ENCODE results near the gene GPANK1.
A peak's percentile ranks its signal among the peaks of the same experiment; 100 is the strongest.

Gene GPANK1

DNA sequence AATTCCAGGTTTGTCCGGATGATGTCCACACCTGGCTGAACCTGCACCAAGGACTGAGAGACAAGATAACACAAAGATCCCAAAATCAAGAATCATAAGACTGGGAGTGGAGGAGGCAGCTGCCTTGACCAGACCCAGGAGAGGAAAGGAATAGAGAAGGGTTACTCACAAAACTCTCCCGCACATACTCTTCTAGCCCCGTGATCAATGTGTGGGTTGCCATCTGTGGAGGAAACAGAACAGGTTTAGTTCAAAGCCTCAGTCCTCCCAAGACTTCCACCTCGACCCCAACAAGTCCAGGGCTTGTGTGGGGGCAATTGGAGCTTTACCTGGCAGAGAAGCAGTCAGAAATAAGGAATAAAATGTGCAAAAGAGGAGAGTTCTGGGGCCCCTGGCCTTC, 23.4 kb downstream of the GPANK1 start (continued):
- TF ChIP-seq ZNF76 (tag by site-specific recombination; IDR thresholded peaks at IDR 0.05; ENCODE audit: borderline replicate concordance, low read depth) (no peak), ZNF211 (tag by site-specific recombination; IDR thresholded peaks at IDR 0.05; ENCODE audit: low read depth) (no peak), ZNF791 (tag by site-specific recombination; IDR thresholded peaks at IDR 0.05) (no peak), ZFP69B (tag by site-specific recombination; IDR thresholded peaks at IDR 0.05) (no peak)
- TF ChIP-seq, protein P1, sequence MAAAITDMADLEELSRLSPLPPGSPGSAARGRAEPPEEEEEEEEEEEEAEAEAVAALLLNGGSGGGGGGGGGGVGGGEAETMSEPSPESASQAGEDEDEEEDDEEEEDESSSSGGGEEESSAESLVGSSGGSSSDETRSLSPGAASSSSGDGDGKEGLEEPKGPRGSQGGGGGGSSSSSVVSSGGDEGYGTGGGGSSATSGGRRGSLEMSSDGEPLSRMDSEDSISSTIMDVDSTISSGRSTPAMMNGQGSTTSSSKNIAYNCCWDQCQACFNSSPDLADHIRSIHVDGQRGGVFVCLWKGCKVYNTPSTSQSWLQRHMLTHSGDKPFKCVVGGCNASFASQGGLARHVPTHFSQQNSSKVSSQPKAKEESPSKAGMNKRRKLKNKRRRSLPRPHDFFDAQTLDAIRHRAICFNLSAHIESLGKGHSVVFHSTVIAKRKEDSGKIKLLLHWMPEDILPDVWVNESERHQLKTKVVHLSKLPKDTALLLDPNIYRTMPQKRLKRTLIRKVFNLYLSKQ (tag by site-specific recombination; IDR thresholded peaks at IDR 0.05; ENCODE audit: borderline replicate concordance) = no peak
- TF ChIP-seq, protein P2, sequence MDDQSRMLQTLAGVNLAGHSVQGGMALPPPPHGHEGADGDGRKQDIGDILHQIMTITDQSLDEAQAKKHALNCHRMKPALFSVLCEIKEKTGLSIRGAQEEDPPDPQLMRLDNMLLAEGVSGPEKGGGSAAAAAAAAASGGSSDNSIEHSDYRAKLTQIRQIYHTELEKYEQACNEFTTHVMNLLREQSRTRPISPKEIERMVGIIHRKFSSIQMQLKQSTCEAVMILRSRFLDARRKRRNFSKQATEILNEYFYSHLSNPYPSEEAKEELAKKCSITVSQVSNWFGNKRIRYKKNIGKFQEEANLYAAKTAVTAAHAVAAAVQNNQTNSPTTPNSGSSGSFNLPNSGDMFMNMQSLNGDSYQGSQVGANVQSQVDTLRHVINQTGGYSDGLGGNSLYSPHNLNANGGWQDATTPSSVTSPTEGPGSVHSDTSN (CRISPR knock-in tag; IDR thresholded peaks at IDR 0.05) = no peak
- TF ChIP-seq, protein P3, sequence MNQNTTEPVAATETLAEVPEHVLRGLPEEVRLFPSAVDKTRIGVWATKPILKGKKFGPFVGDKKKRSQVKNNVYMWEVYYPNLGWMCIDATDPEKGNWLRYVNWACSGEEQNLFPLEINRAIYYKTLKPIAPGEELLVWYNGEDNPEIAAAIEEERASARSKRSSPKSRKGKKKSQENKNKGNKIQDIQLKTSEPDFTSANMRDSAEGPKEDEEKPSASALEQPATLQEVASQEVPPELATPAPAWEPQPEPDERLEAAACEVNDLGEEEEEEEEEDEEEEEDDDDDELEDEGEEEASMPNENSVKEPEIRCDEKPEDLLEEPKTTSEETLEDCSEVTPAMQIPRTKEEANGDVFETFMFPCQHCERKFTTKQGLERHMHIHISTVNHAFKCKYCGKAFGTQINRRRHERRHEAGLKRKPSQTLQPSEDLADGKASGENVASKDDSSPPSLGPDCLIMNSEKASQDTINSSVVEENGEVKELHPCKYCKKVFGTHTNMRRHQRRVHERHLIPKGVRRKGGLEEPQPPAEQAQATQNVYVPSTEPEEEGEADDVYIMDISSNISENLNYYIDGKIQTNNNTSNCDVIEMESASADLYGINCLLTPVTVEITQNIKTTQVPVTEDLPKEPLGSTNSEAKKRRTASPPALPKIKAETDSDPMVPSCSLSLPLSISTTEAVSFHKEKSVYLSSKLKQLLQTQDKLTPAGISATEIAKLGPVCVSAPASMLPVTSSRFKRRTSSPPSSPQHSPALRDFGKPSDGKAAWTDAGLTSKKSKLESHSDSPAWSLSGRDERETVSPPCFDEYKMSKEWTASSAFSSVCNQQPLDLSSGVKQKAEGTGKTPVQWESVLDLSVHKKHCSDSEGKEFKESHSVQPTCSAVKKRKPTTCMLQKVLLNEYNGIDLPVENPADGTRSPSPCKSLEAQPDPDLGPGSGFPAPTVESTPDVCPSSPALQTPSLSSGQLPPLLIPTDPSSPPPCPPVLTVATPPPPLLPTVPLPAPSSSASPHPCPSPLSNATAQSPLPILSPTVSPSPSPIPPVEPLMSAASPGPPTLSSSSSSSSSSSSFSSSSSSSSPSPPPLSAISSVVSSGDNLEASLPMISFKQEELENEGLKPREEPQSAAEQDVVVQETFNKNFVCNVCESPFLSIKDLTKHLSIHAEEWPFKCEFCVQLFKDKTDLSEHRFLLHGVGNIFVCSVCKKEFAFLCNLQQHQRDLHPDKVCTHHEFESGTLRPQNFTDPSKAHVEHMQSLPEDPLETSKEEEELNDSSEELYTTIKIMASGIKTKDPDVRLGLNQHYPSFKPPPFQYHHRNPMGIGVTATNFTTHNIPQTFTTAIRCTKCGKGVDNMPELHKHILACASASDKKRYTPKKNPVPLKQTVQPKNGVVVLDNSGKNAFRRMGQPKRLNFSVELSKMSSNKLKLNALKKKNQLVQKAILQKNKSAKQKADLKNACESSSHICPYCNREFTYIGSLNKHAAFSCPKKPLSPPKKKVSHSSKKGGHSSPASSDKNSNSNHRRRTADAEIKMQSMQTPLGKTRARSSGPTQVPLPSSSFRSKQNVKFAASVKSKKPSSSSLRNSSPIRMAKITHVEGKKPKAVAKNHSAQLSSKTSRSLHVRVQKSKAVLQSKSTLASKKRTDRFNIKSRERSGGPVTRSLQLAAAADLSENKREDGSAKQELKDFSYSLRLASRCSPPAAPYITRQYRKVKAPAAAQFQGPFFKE (tag by site-specific recombination; IDR thresholded peaks at IDR 0.05; ENCODE audit: borderline replicate concordance) = no peak

DNA sequence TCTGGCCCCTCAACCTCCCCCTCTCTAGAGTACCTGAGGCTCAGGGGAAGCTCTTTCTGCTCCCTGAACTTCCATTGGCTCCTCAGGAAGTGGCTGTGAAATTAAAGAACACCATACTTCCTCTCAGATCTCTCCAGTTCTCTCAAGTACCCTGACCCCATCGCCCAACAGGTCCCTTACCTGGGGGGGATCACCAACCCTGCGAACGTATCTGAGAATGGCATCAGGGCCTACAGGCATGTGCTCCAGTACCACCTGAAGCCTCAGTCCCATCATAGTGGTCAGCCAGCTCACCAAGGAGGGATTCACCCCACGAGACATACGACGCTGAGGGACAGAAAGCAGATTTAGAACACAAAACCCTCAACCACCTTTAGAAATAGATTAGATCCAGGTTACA, 24.2 kb downstream of the GPANK1 start:
- TF ChIP-seq SP7 (tag by site-specific recombination; IDR thresholded peaks at IDR 0.05) = no peak
- H3K27ac ChIP-seq (ENCODE audit: extremely low read depth, low read depth, low read length) = no peak overlapping the region
- ChIA-PET CTCF (no interaction called here), POLR2A (interaction anchor here (2.9 to 11.0 kb wide), 3 partner anchors 11 to 17 kb away, joined by 11 to 123 read pairs (median 76); partner anchors contain the start of gene BAG6)
- H3K4me3 ChIP-seq (ENCODE audit: low read depth, low read length) = no peak overlapping the region
- no peaks in the 10 kb centered on the region for H3K4me1 ChIP-seq (ENCODE audit: control insufficient read depth, insufficient read depth, low read length)
- H3K36me3 ChIP-seq (ENCODE audit: control insufficient read depth in 2 of 2, insufficient read depth in 1 of 2, low read length in 2 of 2) = peaks cover 43 to 94% of the 10 kb centered on the region in 2 experiments
- no peaks in the 10 kb centered on the region for H3K9me3 ChIP-seq (ENCODE audit: control insufficient read depth, insufficient read depth, low read depth, low read length)

DNA sequence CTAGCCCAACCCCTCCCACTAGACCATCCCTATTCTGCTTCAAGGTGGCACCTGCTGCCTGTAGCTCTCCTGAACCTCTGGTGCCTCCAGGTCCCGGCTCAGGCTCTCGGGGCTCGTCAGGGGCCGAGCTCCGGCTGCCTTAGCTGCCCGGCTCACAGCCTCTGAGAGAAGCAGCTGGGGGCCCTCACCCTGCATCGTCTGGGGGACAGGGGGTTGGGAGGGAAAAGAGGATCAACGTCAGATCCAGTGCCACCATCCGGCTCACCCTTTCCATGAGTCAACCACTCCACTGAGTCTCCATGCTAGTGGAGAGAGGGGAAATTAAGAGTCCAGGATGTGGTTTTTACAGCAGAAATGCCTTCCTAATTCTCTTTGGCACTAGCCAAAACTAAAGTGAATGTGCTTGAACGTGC, 25.3 kb downstream of the GPANK1 start:
- CTCF ChIA-PET = no interaction called here

DNA sequence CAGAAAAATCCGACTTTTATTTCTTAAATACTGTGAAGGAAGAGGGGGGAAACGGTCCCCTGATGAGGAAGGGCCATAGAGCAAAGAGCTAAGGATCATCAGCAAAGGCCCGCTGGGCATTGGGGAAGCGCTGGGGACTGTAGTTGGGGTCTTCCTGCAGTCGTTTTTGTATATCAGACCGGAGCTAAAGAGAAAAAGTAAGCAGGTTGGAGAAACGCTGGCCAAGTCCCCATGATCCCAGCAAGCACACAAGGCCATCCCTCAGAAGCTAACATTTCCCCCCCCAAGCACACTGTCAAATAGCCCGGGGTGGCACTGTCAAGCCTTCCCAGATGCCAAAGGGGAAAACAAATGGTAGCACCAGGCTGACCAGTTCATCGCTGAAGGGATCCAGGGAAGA, 25.8 kb downstream of the GPANK1 start:
- Histone ChIP-seq H3K36me3 (ENCODE audit: control insufficient read depth in 2 of 2, insufficient read depth in 1 of 2, low read length in 2 of 2) (peaks cover 40 to 94% of the 10 kb centered on the region in 2 experiments), H3K27ac (ENCODE audit: extremely low read depth, low read depth, low read length) (no peak overlapping the region; the same call in 1 of the 2 replicates), H3K4me3 (ENCODE audit: low read depth, low read length) (no peak overlapping the region), H3K9me3 (ENCODE audit: control insufficient read depth, insufficient read depth, low read depth, low read length) (no peaks in the 10 kb centered on the region), H3K4me1 (ENCODE audit: control insufficient read depth, insufficient read depth, low read length) (no peaks in the 10 kb centered on the region)
- POLR2A ChIA-PET = interaction anchor here (0.5 to 11.0 kb wide), 12 partner anchors 12 to 817 kb away, joined by 3 to 123 read pairs (median 5); partner anchors contain the start of genes BAG6, C6orf47, GPANK1 and HSPA1B
- CTCF ChIA-PET = no interaction called here
- 0 out of 2 replicates have a peak, but pooled peaks have one; percentile 51 for TF ChIP-seq ZNF10 (tag by site-specific recombination; IDR thresholded peaks at IDR 0.05)
- TF ChIP-seq SP3 (tag by site-specific recombination; IDR thresholded peaks at IDR 0.05) = no peak

More for the DNA sequence above, 25.3 kb downstream of the GPANK1 start:
- Histone ChIP-seq H3K36me3 (ENCODE audit: control insufficient read depth in 2 of 2, insufficient read depth in 1 of 2, low read length in 2 of 2) (peaks cover 38 to 94% of the 10 kb centered on the region in 2 experiments), H3K27ac (ENCODE audit: extremely low read depth, low read depth, low read length) (no peak overlapping the region; the same call in 1 of the 2 replicates), H3K9me3 (ENCODE audit: control insufficient read depth, insufficient read depth, low read depth, low read length) (no peaks in the 10 kb centered on the region), H3K4me3 (ENCODE audit: low read depth, low read length) (no peak overlapping the region), H3K4me1 (ENCODE audit: control insufficient read depth, insufficient read depth, low read length) (no peaks in the 10 kb centered on the region)
- no peak for TF ChIP-seq KLF1 (tag by site-specific recombination; IDR thresholded peaks at IDR 0.05)
- TF ChIP-seq ZNF335 (tag by site-specific recombination; conservative IDR thresholded peaks at IDR 0.05) = no peak
- TF ChIP-seq ZNF549 (tag by site-specific recombination; IDR thresholded peaks at IDR 0.05) = no peak
- no peak for TF ChIP-seq OSR2 (tag by site-specific recombination; IDR thresholded peaks at IDR 0.05)
- TF ChIP-seq ZNF785 (tag by site-specific recombination; IDR thresholded peaks at IDR 0.05) = no peak
- POLR2A ChIA-PET = interaction anchor here (0.5 to 11.0 kb wide), 10 partner anchors 12 to 145 kb away, joined by 3 to 123 read pairs (median 6); partner anchors contain the start of genes BAG6, C6orf47 and PRRC2A

Data from HEK293 (cell line).